GF-D8 (cell line): ENCODE data around the gene RNF115.
"Not testable (repeated sequence)": the region's sequence is repeated elsewhere in the genome, so short reads cannot be mapped to it uniquely, and the experiment has no call there.

Experiments
- DNase-seq: peaks from one replicate; lab custom pipeline; 2025; lab: John Stamatoyannopoulos, UW

Gene RNF115

GRCh38 chr1:145823565-145824498 lies at the start of gene RNF115, which contains the start of gene POLR3C:
RNF115 (minus strand) TSS chr1:145824095; CDS start chr1:145823873, 222 bp downstream.
POLR3C (plus strand) TSS chr1:145824200; CDS start chr1:145825777, 1,577 bp downstream.
- peak; percentile 83 for DNase-seq

GRCh38 chr1:145871994-145872924 lies 48.4 kb upstream of the RNF115 start:
- DNase-seq: peak; percentile 28

GRCh38 chr1:145868232-145868631 lies 44.3 kb upstream of the RNF115 start:
- DNase-seq: no peak

GRCh38 chr1:145863282-145864018 lies 39.6 kb upstream of the RNF115 start:
- DNase-seq: no peak

- no peak for DNase-seq
Observed at GRCh38 chr1:145859491-145860023, 35.7 kb upstream of the RNF115 start.

- peak; percentile 52 for DNase-seq
Observed at GRCh38 chr1:145858901-145859490, 35.1 kb upstream of the RNF115 start, which contains the start of gene PIAS3. PIAS3 (minus strand) TSS chr1:145859081; CDS start chr1:145858990, 91 bp downstream.

- DNase-seq: no peak
Observed at GRCh38 chr1:145858238-145858900, 34.5 kb upstream of the RNF115 start.

- no peak for DNase-seq
Observed at GRCh38 chr1:145857170-145857569, 33.3 kb upstream of the RNF115 start.

- no peak for DNase-seq
Observed at GRCh38 chr1:145855426-145855948, 31.6 kb upstream of the RNF115 start.

GRCh38 chr1:145849356-145850160 lies 25.7 kb upstream of the RNF115 start:
- no peak for DNase-seq

- no peak for DNase-seq
Observed at GRCh38 chr1:145847827-145848226, 23.9 kb upstream of the RNF115 start.

GRCh38 chr1:145846201-145846612 lies 22.3 kb upstream of the RNF115 start:
- DNase-seq: no peak

- peak; percentile 19 for DNase-seq
Observed at GRCh38 chr1:145845514-145846161, 21.7 kb upstream of the RNF115 start, which contains the start of gene NUDT17. NUDT17 (plus strand) TSS chr1:145845630; CDS start chr1:145845641, 11 bp downstream.

GRCh38 chr1:145845144-145845513 lies 21.2 kb upstream of the RNF115 start:
- DNase-seq: peak; percentile 66

GRCh38 chr1:145843031-145843430 lies 19.1 kb upstream of the RNF115 start:
- DNase-seq: no peak

GRCh38 chr1:145837656-145838055 lies 13.8 kb upstream of the RNF115 start:
- DNase-seq: no peak

GRCh38 chr1:145830810-145831209 lies 6.9 kb upstream of the RNF115 start:
- not testable (repeated sequence) for DNase-seq

- DNase-seq: no peak
Observed at GRCh38 chr1:145828367-145829026, 4.6 kb upstream of the RNF115 start.
